ENCODE results near the gene GRM8.

Gene GRM8

DNA sequence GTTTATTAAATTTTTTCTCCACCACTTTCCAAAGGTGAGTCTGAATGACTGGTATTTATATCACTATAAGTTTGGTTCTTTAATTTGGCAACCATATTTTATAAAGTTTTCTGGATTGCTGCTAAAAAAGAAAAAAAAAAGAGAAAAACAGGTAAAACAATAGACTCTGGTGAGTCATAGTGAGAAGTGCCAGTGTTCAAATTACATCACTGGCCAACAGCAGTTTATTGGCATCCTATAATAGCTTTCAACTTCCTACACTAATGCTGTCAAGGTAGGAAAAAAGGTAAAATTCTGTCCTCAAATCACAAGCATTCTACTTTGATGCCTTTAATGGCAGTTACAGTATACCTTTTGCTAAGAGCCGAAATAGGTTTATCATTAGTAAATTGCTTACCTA lies 808.8 kb downstream of the GRM8 start:
- in situ Hi-C loops (cut with MboI; ENCODE audit: low pct_unique_long_range_greater_than_20kb, low sequenced_read_pairs, unreplicated experiment) = no loop called here

DNA sequence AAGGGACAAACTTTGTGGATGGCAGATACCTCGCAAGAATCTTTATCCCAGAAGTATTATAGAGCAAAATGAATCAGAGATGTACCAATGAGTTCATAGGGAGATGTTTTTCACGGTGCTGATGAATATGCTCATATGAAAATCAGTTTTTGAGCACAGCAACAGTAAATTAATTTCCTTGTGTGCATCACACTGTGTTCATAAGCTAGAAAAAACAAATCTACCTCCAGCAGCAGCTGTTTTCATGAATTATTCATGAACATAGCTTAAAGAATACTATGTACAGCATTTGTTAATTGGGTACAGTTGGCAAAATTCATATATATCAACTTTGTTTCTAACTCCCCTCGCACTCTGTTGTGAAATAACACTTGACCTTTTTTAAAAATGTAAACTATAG lies 809.8 kb downstream of the GRM8 start:
- in situ Hi-C loops (cut with MboI; ENCODE audit: low pct_unique_long_range_greater_than_20kb, low sequenced_read_pairs, unreplicated experiment) = no loop called here
- no peak for DNase-seq (ENCODE audit: low spot score)
- TF ChIP-seq, protein P1, sequence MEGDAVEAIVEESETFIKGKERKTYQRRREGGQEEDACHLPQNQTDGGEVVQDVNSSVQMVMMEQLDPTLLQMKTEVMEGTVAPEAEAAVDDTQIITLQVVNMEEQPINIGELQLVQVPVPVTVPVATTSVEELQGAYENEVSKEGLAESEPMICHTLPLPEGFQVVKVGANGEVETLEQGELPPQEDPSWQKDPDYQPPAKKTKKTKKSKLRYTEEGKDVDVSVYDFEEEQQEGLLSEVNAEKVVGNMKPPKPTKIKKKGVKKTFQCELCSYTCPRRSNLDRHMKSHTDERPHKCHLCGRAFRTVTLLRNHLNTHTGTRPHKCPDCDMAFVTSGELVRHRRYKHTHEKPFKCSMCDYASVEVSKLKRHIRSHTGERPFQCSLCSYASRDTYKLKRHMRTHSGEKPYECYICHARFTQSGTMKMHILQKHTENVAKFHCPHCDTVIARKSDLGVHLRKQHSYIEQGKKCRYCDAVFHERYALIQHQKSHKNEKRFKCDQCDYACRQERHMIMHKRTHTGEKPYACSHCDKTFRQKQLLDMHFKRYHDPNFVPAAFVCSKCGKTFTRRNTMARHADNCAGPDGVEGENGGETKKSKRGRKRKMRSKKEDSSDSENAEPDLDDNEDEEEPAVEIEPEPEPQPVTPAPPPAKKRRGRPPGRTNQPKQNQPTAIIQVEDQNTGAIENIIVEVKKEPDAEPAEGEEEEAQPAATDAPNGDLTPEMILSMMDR (IDR thresholded peaks at IDR 0.05; ENCODE audit: extremely low read depth, insufficient read depth, missing control alignments) = no peak

More for the DNA sequence above, 808.8 kb downstream of the GRM8 start:
- no peak for DNase-seq (ENCODE audit: low spot score)
- TF ChIP-seq, protein P1 (IDR thresholded peaks at IDR 0.05; ENCODE audit: extremely low read depth, insufficient read depth, missing control alignments) = no peak

DNA sequence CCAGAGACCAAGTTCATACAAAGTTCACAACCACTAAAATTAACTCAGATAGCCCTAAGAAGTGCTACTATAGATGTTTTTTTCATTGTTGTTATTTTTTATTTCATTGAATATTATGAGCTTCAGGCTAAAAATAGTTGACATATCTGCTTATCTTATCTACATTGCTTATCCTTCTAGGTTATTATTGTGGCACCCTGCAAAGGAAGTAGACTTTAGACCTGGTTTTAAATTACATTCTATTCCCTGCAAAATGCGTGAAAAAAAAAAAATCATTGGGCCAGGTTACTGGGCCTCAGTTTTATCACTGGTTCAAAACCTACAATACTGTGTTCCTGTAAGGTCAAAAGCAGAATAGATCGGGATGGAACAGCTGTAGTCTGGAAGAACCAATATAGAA lies 811.0 kb downstream of the GRM8 start:
- in situ Hi-C loops (cut with MboI; ENCODE audit: low pct_unique_long_range_greater_than_20kb, low sequenced_read_pairs, unreplicated experiment) = no loop called here
- TF ChIP-seq, protein P1 (IDR thresholded peaks at IDR 0.05; ENCODE audit: extremely low read depth, insufficient read depth, missing control alignments) = no peak
- DNase-seq (ENCODE audit: low spot score) = no peak

DNA sequence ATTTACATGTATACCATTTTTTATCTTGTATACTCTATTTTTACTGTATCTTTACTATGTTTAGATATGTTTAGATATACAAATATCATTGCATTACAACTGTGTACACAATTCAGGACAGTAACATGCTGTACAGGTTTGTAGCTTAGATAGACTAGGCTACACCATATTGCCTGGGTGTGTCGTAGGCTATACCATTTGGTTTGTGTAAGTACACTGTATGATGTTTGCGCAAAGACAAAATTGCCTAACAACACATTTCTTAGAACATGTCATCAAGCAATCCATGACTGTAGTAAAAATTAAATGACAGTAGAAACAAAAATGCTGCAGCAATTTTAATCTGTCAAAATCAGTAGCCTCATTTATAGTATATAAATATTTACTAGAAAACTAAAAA lies 812.2 kb downstream of the GRM8 start:
- in situ Hi-C loops (cut with MboI; ENCODE audit: low pct_unique_long_range_greater_than_20kb, low sequenced_read_pairs, unreplicated experiment) = no loop called here
- DNase-seq (ENCODE audit: low spot score) = no peak
- TF ChIP-seq, protein P1 (IDR thresholded peaks at IDR 0.05; ENCODE audit: extremely low read depth, insufficient read depth, missing control alignments) = no peak

DNA sequence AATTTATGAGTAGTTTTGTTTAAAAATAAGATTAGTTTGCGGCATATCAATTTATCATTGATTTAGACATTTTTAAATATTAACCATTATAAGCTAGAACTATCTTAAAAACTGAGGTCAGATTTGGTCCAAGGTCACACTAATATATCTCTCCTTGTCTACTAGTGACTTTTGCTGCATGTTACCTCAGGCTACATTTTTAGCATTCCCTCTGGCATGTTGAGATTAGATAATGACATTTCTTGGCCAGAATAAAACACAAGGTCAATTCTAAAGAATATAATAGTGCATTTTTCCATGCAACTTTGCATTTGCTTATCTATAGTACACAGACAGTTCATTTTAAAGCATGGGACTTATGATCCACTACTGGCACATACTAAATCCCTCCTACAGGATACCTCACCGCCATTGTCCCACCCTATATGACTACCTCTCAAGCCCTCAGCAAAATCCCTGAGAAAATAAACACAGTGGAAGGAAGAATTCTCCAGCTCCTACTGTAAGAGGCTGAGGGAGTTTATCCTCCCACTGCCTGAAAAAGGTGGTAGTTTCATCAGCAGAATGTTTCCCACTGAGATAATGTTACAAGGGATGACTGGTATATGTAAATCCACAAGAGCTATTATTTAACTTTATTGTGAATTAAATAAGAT lies 816.4 kb downstream of the GRM8 start:
- TF ChIP-seq, protein P1 (IDR thresholded peaks at IDR 0.05; ENCODE audit: extremely low read depth, insufficient read depth, missing control alignments) = no peak
- DNase-seq (ENCODE audit: low spot score) = no peak
- in situ Hi-C loops (cut with MboI; ENCODE audit: low pct_unique_long_range_greater_than_20kb, low sequenced_read_pairs, unreplicated experiment) = no loop called here

DNA sequence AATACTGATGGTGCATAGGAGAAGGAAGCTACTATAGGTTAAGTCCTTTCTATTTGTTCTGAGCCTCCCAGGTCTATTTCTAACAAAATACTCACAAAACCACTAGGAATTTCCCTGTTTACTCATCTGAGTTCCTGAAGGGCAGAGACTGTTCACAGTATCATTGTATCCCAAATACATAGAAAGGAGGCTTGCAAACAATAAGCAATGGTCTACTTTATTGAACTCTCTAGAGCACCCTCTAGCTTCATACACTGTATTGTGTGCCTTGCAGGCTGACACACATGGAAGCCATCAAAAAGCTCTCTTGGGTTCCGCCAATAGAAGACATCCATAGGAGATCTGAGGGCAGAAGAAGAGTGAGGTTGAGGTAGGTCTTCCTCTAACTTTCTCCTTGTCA lies 826.1 kb downstream of the GRM8 start:
- DNase-seq (ENCODE audit: low spot score) = no peak
- TF ChIP-seq, protein P1 (IDR thresholded peaks at IDR 0.05; ENCODE audit: extremely low read depth, insufficient read depth, missing control alignments) = no peak
- in situ Hi-C loops (cut with MboI; ENCODE audit: low pct_unique_long_range_greater_than_20kb, low sequenced_read_pairs, unreplicated experiment) = no loop called here
